Bronchial epithelial cell (primary cell): ENCODE results near the gene DAAM2. TPM values are rescaled to one million over a fixed set of nuclear protein-coding genes. Genes with fewer than 3 reads are reported as not detected.

Experiments used
- DNase-seq: peaks from one replicate; pipeline ENCODE4 v3.0.0-alpha.2; 2010; ENCODE audit warnings: low read depth
- FAIRE-seq: peaks from 2 replicates; lab custom pipeline; 2011; peaks lifted over from hg19 to GRCh38; lab: Jason Lieb, UNC
- H3K27me3 ChIP-seq: 2 replicates; pipeline ENCODE4 v1.5.1; 2011; ENCODE audit warnings: low read length; ENCODE audit not compliant: control insufficient read depth, insufficient read depth
- H3K36me3 ChIP-seq: 2 replicates; pipeline ENCODE4 v1.5.1; 2011; ENCODE audit warnings: low read length; ENCODE audit not compliant: control insufficient read depth, insufficient read depth
- H3K4me3 ChIP-seq: 2 replicates; pipeline ENCODE4 v1.5.1; 2011; ENCODE audit warnings: mild to moderate bottlenecking, low read depth, low read length, control low read depth
- CTCF ChIP-seq: IDR thresholded peaks from 2 replicates; pipeline ENCODE4 v1.5.1; 2011; ENCODE audit warnings: mild to moderate bottlenecking, moderate library complexity, low read length, control low read depth, inconsistent platforms; ENCODE audit not compliant: insufficient read depth, severe bottlenecking
- total RNA-seq: library from RNA; depleted of rRNA; stranded (reverse); fragments of >200 nt; gene quantifications from 2 replicates; pipeline ENCODE4 v1.2.1, GENCODE V29; 2014

The DAAM2 gene
- total RNA-seq, 1 donor from 2014 or later, result under 0.01 TPM

- no peak overlapping the region for H3K4me3 ChIP-seq
- no peaks in the 10 kb centered on the region for H3K27me3 ChIP-seq
- no peak for TF ChIP-seq CTCF
- no peaks in the 10 kb centered on the region for H3K36me3 ChIP-seq
- FAIRE-seq (no peak), DNase-seq (peak; percentile 12)
Measured at GRCh38 chr6:39755231-39755630, 36.9 kb upstream of the DAAM2 start.

- no peaks in the 10 kb centered on the region for H3K36me3 ChIP-seq
- FAIRE-seq (peak; percentile 7), DNase-seq (no peak)
- H3K4me3 ChIP-seq, result no peak overlapping the region
- H3K27me3 ChIP-seq, result no peaks in the 10 kb centered on the region
- TF ChIP-seq CTCF, result no peak
Measured at GRCh38 chr6:39756582-39756981, 35.6 kb upstream of the DAAM2 start.

GRCh38 chr6:39758905-39759605, 33.1 kb upstream of the DAAM2 start:
- FAIRE-seq (no peak), DNase-seq (peak; percentile 1)
- Histone ChIP-seq H3K36me3 (no peaks in the 10 kb centered on the region), H3K4me3 (no peak overlapping the region), H3K27me3 (no peaks in the 10 kb centered on the region)
- no peak for TF ChIP-seq CTCF

GRCh38 chr6:39760226-39760952, 31.8 kb upstream of the DAAM2 start:
- FAIRE-seq, result no peak
- no peaks in the 10 kb centered on the region for H3K27me3 ChIP-seq
- no peak for TF ChIP-seq CTCF
- no peaks in the 10 kb centered on the region for H3K36me3 ChIP-seq
- H3K4me3 ChIP-seq, result no peak overlapping the region
- DNase-seq, result no peak

- DNase-seq (no peak), FAIRE-seq (no peak)
- H3K36me3 ChIP-seq, result no peaks in the 10 kb centered on the region
- H3K4me3 ChIP-seq, result no peak overlapping the region
- no peak for TF ChIP-seq CTCF
- no peaks in the 10 kb centered on the region for H3K27me3 ChIP-seq
Measured at GRCh38 chr6:39765508-39766065, 26.6 kb upstream of the DAAM2 start.
